Fibroblast of skin of abdomen (primary cell): ENCODE measurements around the gene LSAMP.

ENCODE experiments used
- DNase-seq: peaks from one replicate; pipeline ENCODE4 v3.0.0-alpha.2; 2013

The LSAMP gene

GRCh38 chr3:116429479-116430269 lies 15.6 kb downstream of the LSAMP start:
- DNase-seq, result no peak

GRCh38 chr3:116426036-116426435 lies 19.3 kb downstream of the LSAMP start:
- no peak for DNase-seq

GRCh38 chr3:116425126-116425525 lies 20.2 kb downstream of the LSAMP start:
- DNase-seq, result no peak

- DNase-seq, result no peak
Observed at GRCh38 chr3:116423945-116424344, 21.3 kb downstream of the LSAMP start.

DNA sequence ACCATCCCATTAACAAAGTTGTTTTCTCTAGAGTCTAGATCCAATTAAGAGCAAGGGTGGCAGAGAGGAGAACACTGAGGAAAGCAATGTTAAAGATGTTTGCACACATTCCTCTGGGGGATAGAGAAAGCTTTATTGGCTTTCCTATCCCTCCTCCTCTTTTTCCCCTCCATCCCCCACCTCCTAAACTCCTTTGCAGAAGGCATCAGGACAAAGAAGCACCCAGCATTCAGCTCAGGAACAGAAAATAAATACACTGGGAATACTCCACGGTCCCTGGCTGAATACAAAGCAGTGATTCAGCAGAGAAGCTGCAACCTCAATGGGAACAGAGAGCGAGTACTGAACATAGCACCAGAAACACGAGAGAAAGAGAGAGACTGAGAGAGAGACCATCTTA lies 21.9 kb downstream of the LSAMP start:
- no peak for DNase-seq

DNA sequence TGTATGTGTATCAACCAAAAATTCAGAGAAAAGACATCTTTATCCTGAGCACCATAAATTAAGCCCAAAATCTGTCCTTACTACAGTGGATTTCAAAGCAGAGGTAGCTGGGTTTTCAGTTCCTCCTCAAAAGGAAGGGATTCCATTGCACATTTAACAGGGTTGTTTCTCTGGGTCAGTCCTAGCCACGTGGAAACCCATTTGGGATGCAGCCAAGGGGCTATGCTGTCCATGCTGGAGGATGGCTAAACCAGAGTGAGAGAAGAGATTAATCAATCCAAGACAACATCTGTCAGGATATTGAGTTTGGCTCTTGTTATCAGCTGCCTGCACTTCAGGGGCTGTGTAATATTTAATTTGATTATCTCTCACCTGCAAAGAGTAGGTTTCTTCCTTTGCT lies 28.1 kb downstream of the LSAMP start:
- no peak for DNase-seq

DNA sequence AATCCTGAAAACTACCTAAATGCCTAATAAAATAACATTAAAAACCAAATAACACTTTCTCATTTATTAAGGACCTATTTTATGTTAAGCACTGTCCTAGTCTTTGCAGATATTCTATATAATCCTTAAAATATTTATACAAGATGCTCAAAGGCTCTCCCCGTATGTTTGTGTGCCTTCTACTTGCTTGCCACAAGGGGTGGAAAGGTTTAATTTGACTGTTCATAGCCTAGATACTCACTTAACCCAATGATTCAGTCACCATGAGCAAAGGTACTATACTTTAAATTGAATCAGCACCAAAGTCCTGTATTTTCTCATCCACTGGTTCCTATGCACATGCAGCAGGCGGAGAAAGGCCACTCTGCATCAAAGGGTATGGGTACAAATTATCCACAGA lies 32.0 kb downstream of the LSAMP start:
- no peak for DNase-seq

DNA sequence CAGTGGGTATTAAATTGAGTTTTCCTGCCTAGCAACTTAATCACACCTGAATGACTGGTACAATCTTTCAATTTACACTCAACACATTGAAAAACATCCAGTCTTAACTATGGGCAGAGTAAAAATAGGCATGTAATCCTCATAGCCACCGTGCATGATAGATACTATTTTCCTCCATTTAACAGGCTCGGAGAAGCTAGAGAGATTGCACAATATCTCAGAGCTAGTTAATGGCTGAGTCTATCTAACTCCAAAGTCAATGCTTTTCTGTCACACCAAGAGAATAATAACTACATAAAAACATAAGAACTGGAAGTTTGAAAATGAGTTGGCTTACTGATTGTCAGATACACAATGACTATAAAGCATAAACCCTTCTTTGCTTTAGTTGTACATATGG lies 36.8 kb downstream of the LSAMP start:
- DNase-seq, result no peak

DNA sequence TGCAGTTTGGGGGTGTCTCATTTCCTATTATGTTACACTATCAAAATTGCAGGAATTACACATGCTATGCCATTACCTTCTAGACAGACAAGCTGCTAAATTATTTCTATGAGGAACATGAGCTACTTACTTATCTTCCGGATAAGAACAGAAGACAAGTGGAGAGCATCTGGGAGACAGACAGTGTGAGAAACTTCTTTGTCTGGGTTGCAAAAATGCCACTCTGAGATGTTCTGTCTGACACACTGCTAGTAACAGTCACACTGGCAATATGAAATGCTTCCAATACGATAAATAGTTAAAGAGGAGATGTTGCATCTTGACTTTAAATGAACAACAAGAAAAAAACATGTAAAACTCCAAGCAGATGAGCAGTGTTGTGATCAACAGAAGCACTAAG lies 40.1 kb downstream of the LSAMP start:
- no peak for DNase-seq

DNA sequence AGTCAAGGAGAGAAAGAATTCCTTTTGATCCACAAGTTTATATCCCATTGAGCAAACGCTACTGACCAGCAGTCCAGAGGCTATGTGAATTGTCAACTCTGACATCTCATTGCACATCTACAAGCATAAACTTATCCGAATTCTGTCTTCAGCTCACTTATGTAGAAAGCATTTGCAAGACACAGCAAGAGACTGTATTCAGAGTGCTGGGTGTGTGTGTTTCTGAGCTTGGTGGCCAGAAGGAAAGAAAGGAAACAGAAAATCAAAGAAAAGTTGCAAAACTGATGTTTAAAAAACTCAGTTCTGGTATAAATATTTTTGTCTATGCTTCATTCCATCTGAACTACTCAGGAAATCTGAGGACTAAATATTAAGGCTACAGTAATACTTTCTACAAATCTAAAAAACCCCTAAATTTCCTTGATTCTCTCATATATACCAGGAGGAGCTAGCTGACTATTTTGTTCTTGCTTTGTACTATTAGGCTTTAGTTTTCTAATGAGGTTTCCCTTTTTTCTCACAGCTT lies 45.5 kb downstream of the LSAMP start:
- peak; percentile 1 for DNase-seq

DNA sequence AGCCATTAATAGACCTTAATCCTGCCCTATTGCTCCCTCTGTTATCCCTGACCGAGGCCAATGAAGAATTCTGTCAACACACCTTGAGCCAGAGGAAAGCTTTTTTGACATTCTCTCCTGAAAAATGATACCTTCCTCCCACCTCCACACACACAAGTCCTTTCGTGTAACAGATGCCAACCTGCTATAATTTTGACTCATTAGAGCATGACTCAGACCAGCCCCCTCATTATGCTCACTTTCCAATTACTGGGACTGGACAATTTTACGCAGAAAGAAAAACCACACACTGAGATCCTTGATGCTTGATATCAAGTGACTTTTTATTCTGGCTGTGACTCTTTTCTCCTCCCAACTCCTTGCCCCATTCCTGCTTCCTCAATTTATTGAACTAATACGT lies 50.9 kb downstream of the LSAMP start:
- DNase-seq, result no peak

GRCh38 chr3:116393199-116393598 lies 52.1 kb downstream of the LSAMP start:
- DNase-seq, result no peak

- no peak for DNase-seq
Observed at GRCh38 chr3:116392291-116392690, 53.0 kb downstream of the LSAMP start.

DNA sequence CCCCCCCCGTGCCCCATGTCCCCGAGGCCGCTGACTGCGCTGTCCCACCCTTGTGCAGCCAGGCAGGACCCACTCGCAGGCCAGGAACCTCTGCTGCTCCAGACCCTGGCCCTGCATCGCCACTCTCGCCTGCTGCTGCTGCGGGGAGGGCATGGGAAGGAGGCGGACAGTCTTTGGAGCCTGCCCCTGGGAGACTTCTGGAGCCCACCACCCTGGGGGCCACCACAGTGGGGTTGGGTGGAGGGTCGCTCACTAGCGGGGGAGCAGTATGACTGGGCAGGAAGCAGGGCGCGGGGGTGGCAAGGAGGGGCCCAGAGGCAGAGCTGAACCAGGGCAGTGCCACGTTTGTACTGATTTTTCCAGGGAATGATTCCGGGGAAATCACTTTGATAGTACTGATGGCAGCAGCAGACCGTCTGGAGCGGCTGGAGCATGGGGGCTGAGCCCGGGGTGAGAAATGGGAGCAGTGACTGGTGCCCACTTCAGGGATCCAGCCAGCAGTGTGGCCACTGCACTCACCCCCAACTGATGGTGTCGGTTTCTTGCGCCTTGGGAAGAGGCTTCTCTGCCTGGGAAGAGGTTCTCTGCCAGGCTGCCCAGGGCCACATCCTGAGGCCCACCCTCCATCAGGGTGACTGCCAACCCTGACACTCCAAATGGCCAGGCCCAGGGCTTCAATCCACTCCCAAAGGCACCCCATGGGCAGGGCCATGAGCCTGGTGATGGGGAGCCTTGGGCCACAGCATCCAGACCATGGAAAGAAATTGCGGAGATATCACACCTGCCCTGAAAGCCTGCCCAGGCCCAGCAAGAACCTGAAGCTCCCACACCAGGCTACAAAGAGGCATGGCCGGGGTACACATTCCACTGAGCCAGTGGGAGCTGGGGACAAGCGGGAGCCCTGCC lies 53.7 kb downstream of the LSAMP start:
- no peak for DNase-seq

GRCh38 chr3:116390318-116390717 lies 55.0 kb downstream of the LSAMP start:
- no peak for DNase-seq

- DNase-seq, result no peak
Observed at GRCh38 chr3:116388867-116389385, 56.4 kb downstream of the LSAMP start.

DNA sequence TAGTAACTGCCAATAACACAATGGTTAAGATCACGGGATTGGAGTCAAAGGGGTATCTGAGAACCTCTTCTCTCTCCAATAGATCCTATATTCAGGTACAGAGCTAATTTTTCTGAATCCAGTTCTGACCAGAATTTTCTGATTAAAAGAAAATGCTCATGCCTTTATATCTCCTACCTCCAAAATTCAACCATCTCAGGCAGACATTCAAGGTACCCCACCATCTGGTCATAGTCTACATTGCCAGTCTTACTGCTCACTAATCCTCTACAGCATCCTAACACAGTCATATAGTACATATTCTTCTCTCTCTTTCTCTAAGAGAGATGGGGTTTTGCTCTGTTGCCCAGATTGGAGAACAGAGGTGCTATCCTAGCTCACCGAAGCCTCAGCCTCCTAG lies 59.1 kb downstream of the LSAMP start:
- DNase-seq, result no peak

DNA sequence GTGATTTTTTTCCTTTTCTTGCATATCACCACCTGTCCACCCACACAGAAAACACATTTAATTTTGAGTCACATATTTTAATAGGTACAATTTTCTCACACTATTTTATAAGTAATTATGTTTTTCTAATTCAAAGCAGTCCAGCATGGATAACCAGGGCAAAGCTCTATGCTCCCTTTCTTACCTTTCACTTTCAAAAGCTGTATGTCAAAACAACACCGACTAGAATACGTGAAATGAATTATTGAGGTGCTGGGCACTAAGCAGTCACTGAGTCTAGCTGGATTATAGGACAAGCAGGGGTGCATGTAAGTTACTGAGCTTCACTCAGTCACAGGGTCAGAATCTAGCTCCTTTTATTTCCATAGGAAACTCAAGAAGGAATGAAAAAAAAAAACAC lies 60.6 kb downstream of the LSAMP start:
- DNase-seq, result no peak

GRCh38 chr3:116378077-116378476 lies 67.2 kb downstream of the LSAMP start:
- no peak for DNase-seq

GRCh38 chr3:116374901-116375300 lies 70.4 kb downstream of the LSAMP start:
- DNase-seq, result no peak

DNA sequence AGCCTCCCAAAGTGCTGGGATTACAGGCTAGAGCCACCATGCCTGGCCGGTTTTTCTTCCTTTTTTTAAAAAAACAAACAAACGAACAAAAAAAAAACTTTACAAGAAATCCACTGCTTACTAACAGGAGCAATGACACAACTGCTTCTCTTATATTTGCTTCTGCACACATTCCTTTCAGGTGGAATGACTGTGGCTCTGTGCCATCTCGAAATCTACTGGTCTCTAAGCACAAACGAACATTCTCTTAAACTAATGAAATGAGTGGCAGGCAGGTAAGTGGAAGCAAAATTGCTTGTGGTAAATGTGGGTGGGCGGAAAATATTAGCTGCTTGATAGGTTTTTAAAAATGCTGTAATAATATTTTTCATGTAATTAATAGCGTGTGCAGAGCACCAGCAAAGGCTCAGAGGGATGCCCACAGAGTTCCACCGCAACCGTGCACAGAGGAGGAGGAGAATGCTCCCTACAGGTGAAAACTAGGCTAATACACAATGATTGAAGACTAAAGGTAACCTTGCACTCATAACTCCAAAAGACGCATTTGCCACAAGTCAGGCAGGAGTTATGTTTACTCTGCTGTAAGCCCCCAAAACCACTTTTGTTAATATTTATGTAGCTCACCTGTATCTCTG lies 77.4 kb downstream of the LSAMP start:
- DNase-seq, result no peak

- DNase-seq, result no peak
Observed at GRCh38 chr3:116356056-116356455, 89.2 kb downstream of the LSAMP start.

DNA sequence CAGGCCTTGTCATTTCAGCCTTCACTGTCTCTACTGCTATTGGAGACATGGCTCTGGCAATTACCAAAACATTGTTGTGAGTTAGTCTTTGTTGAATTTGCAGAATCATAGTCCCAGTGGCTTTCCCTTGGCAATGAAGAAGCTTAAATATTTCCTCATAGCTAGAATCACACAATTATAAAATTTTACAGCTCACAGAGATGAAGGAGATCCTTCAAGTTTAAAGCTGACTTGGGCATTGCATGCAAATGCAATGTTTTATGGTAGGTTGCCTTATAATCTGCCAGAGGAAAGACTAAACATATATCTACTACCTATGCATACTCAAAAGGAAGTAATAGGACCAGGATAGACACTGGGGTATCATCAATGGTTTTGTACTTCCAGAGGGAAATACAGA lies 90.9 kb downstream of the LSAMP start:
- no peak for DNase-seq
